ENCODE data around the gene ELP1.

DNA sequence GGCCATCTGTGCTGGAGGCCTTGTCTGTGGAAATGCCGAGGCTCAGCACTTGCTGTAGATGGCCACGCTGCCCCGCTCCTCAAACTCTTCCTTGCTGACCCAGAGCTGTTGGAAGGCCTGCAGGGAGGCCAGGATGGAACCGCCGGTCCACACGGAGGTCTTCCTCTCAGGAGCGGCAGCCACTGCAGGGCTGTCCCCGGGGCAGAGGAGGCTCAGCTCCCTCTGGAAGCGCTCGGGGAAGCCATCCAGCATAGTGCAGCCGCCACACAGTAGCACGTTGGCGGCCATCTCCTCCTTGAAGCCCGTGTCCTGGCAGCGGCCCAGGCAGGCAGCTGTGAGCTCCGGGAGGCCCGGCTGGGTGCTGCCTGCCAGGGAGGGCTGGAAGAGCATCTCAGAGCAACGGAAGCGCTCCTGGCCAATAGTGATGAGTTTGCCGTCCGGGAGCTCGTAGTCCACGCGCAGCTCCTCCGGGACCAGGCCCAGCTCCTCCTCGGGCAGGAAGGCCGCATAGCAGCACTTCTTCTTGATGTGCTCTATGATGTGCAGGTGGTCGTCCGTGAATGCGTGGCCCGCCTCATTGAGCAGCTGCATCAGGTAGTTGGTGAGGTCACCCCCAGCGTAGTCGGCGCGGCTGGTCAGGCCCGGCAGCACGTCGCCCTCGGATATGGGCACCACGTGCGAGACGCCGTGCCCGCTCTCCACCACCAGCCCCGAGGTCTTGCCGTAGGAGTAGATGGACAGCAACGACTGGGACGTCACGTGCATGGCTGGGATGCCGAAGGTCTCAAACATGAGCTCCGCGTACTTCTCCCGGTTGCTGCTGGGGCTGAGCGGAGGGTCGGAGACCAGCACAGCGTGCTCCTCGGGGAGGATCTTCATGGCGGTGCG, 79.0 kb downstream of the ELP1 start:
- TF ChIP-seq, protein P1, sequence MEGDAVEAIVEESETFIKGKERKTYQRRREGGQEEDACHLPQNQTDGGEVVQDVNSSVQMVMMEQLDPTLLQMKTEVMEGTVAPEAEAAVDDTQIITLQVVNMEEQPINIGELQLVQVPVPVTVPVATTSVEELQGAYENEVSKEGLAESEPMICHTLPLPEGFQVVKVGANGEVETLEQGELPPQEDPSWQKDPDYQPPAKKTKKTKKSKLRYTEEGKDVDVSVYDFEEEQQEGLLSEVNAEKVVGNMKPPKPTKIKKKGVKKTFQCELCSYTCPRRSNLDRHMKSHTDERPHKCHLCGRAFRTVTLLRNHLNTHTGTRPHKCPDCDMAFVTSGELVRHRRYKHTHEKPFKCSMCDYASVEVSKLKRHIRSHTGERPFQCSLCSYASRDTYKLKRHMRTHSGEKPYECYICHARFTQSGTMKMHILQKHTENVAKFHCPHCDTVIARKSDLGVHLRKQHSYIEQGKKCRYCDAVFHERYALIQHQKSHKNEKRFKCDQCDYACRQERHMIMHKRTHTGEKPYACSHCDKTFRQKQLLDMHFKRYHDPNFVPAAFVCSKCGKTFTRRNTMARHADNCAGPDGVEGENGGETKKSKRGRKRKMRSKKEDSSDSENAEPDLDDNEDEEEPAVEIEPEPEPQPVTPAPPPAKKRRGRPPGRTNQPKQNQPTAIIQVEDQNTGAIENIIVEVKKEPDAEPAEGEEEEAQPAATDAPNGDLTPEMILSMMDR (IDR thresholded peaks at IDR 0.05) = no peak
- no peak for TF ChIP-seq POLR2A (IDR thresholded peaks at IDR 0.05)
